BLaER1 (cell line): ENCODE measurements around the gene MPZL2.

Experiments
- H3K27ac ChIP-seq: shearing (Covaris generic); formaldehyde crosslinking; 2 replicates; pipeline ENCODE4 v1.8.1; 2022
- H3K27me3 ChIP-seq: shearing (Covaris generic); formaldehyde crosslinking; 2 replicates; pipeline ENCODE4 v1.8.1; 2022
- H3K36me3 ChIP-seq: shearing (Covaris generic); formaldehyde crosslinking; 2 replicates; pipeline ENCODE4 v1.8.1; 2022
- H3K4me1 ChIP-seq: shearing (Covaris generic); formaldehyde crosslinking; 2 replicates; pipeline ENCODE4 v1.8.1; 2022
- H3K4me2 ChIP-seq: shearing (Covaris generic); formaldehyde crosslinking; 2 replicates; pipeline ENCODE4 v1.8.1; 2022
- H3K4me3 ChIP-seq: shearing (Covaris generic); formaldehyde crosslinking; 2 replicates; pipeline ENCODE4 v1.8.1; 2022
- H3K9ac ChIP-seq: shearing (Covaris generic); formaldehyde crosslinking; 2 replicates; pipeline ENCODE4 v1.8.1; 2022
- H3K9me3 ChIP-seq: shearing (Covaris generic); formaldehyde crosslinking; 2 replicates; pipeline ENCODE4 v1.8.1; 2022
- H4K20me1 ChIP-seq: shearing (Covaris generic); formaldehyde crosslinking; 2 replicates; pipeline ENCODE4 v1.8.1; 2022
- Cebpa-rat ChIP-seq: shearing (Covaris generic); IDR thresholded peaks from 2 replicates; pipeline ENCODE4 v1.8.1; 2022

The MPZL2 gene

GRCh38 chr11:118223992-118224391, 40.1 kb downstream of the MPZL2 start:
- Histone ChIP-seq H3K27me3 (no peaks in the 10 kb centered on the region), H3K4me2 (peak overlapping the region; percentile 60), H3K4me1 (peaks cover 46% of the 10 kb centered on the region), H4K20me1 (no peaks in the 10 kb centered on the region), H3K4me3 (no peak overlapping the region), H3K9me3 (no peaks in the 10 kb centered on the region), H3K9ac (no peak overlapping the region), H3K27ac (0 out of 2 replicates have a peak overlapping the region, but pooled peaks have one; percentile 25), H3K36me3 (no peaks in the 10 kb centered on the region)
- TF ChIP-seq Cebpa-rat, result no peak

- Histone ChIP-seq H3K4me1 (peaks cover 42% of the 10 kb centered on the region), H3K4me2 (peak overlapping the region; percentile 60), H3K27me3 (no peaks in the 10 kb centered on the region), H3K9ac (no peak overlapping the region), H3K27ac (no peak overlapping the region), H3K9me3 (no peaks in the 10 kb centered on the region), H3K36me3 (no peaks in the 10 kb centered on the region), H4K20me1 (no peaks in the 10 kb centered on the region), H3K4me3 (no peak overlapping the region)
- no peak for TF ChIP-seq Cebpa-rat
Measured at GRCh38 chr11:118223570-118223969, 40.5 kb downstream of the MPZL2 start.

- no peak for TF ChIP-seq Cebpa-rat
- Histone ChIP-seq H3K4me2 (no peak overlapping the region), H3K9me3 (no peaks in the 10 kb centered on the region), H3K4me3 (no peak overlapping the region), H3K4me1 (peaks cover 32% of the 10 kb centered on the region), H4K20me1 (no peaks in the 10 kb centered on the region), H3K27me3 (no peaks in the 10 kb centered on the region), H3K27ac (no peak overlapping the region), H3K36me3 (no peaks in the 10 kb centered on the region), H3K9ac (no peak overlapping the region)
Measured at GRCh38 chr11:118222437-118222836, 41.7 kb downstream of the MPZL2 start.

GRCh38 chr11:118221419-118221818, 42.7 kb downstream of the MPZL2 start:
- Histone ChIP-seq H3K4me3 (no peak overlapping the region), H3K36me3 (no peaks in the 10 kb centered on the region), H3K27me3 (no peaks in the 10 kb centered on the region), H3K9me3 (no peaks in the 10 kb centered on the region), H3K4me1 (peaks cover 33% of the 10 kb centered on the region), H4K20me1 (no peaks in the 10 kb centered on the region), H3K27ac (no peak overlapping the region), H3K9ac (no peak overlapping the region), H3K4me2 (no peak overlapping the region)
- no peak for TF ChIP-seq Cebpa-rat

GRCh38 chr11:118219732-118220131, 44.4 kb downstream of the MPZL2 start:
- Histone ChIP-seq H3K4me2 (no peak overlapping the region), H3K4me3 (no peak overlapping the region), H3K27me3 (no peaks in the 10 kb centered on the region), H3K36me3 (no peaks in the 10 kb centered on the region), H3K9me3 (no peaks in the 10 kb centered on the region), H3K9ac (no peak overlapping the region), H3K4me1 (peaks cover 37% of the 10 kb centered on the region), H3K27ac (no peak overlapping the region), H4K20me1 (no peaks in the 10 kb centered on the region)
- no peak for TF ChIP-seq Cebpa-rat

GRCh38 chr11:118219244-118219643, 44.9 kb downstream of the MPZL2 start:
- TF ChIP-seq Cebpa-rat, result no peak
- no peaks in the 10 kb centered on the region for H3K36me3 ChIP-seq
- H3K27me3 ChIP-seq, result no peaks in the 10 kb centered on the region
- no peak overlapping the region for H3K9ac ChIP-seq
- no peaks in the 10 kb centered on the region for H4K20me1 ChIP-seq
- H3K4me2 ChIP-seq, result no peak overlapping the region
- no peak overlapping the region for H3K27ac ChIP-seq
- no peaks in the 10 kb centered on the region for H3K9me3 ChIP-seq
- H3K4me3 ChIP-seq, result no peak overlapping the region
- peaks cover 37% of the 10 kb centered on the region for H3K4me1 ChIP-seq

GRCh38 chr11:118217575-118217974, 46.5 kb downstream of the MPZL2 start:
- Histone ChIP-seq H4K20me1 (no peaks in the 10 kb centered on the region), H3K9me3 (no peaks in the 10 kb centered on the region), H3K27ac (no peak overlapping the region), H3K4me2 (no peak overlapping the region), H3K4me3 (no peak overlapping the region), H3K27me3 (no peaks in the 10 kb centered on the region), H3K4me1 (peaks cover 42% of the 10 kb centered on the region), H3K36me3 (no peaks in the 10 kb centered on the region), H3K9ac (no peak overlapping the region)
- no peak for TF ChIP-seq Cebpa-rat

GRCh38 chr11:118216621-118217481, 47.2 kb downstream of the MPZL2 start:
- Histone ChIP-seq H3K4me1 (peaks cover 42% of the 10 kb centered on the region), H3K9me3 (no peaks in the 10 kb centered on the region), H3K27me3 (no peaks in the 10 kb centered on the region), H3K9ac (no peak overlapping the region), H3K4me2 (peak overlapping the region; percentile 37), H4K20me1 (no peaks in the 10 kb centered on the region), H3K36me3 (no peaks in the 10 kb centered on the region), H3K4me3 (no peak overlapping the region), H3K27ac (no peak overlapping the region)
- no peak for TF ChIP-seq Cebpa-rat

GRCh38 chr11:118215765-118216164, 48.3 kb downstream of the MPZL2 start:
- Histone ChIP-seq H3K4me2 (peak overlapping the region; percentile 71; the same call in 1 of the 2 replicates), H3K9ac (no peak overlapping the region), H4K20me1 (no peaks in the 10 kb centered on the region), H3K27me3 (no peaks in the 10 kb centered on the region), H3K36me3 (no peaks in the 10 kb centered on the region), H3K4me1 (peaks cover 42% of the 10 kb centered on the region), H3K4me3 (no peak overlapping the region), H3K27ac (no peak overlapping the region), H3K9me3 (no peaks in the 10 kb centered on the region)
- no peak for TF ChIP-seq Cebpa-rat

GRCh38 chr11:118215262-118215661, 48.8 kb downstream of the MPZL2 start:
- Histone ChIP-seq H3K27me3 (no peaks in the 10 kb centered on the region), H3K4me2 (peak overlapping the region; percentile 71; the same call in 1 of the 2 replicates), H3K27ac (no peak overlapping the region), H4K20me1 (no peaks in the 10 kb centered on the region), H3K4me3 (no peak overlapping the region), H3K4me1 (peaks cover 42% of the 10 kb centered on the region), H3K9ac (no peak overlapping the region), H3K9me3 (no peaks in the 10 kb centered on the region), H3K36me3 (no peaks in the 10 kb centered on the region)
- TF ChIP-seq Cebpa-rat, result no peak
